GM21576 (cell line): Measurements from ENCODE around the gene PPT2.

Experiments
- ATAC-seq: cut with Tn5 transposase; IDR thresholded peaks from one replicate; pipeline ENCODE4 v1.9.1; 2021; ENCODE audit warnings: mild to moderate bottlenecking, moderate library complexity; ENCODE audit not compliant: unreplicated experiment

PPT2 gene

DNA sequence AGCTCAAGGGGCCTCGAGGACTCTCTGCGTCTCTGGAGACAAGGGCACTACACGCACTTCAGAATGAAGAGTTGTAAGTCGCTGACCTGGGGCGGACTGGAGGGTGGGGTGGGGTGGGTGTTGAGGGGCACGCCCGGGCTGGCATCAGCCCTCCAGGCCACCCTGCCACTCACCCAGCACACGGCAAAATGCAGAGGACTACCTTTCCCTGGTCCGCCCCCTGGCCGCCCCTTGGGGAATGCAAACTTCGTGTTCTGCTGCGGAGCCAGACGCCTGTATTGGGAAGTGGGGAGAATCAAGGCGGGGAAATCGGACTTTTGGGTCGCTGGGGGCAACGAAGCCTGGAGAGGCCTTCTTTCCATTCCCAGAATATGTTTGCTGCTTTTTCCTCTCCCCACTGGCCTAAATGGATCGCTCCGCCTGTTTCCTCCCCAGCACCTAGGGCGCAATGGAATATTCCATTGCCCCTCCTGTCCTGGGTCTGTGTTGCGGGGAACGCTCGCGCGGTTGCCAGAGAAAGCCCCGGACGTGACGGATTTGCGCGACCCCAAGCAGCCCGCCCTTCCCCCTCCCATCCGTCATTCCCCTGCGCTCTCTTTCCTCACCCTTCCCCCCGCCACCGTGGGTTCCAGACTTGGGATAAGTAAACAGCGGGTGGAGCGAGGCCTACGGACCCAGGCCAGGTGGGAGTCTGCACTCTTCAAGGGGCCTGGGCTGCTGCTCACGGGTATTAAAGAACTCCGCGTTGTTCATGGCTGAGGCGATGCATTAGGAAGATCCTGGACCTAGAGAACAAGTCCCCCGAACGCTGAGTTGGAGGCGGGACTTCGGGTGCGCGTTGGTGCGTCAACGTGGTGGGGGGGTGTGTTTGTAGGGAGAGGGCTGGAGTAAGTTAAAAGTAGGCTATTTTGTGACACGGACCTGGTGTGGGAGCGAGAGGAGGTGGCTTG, at the start of gene PPT2:
TSS of gene PPT2 (plus strand) at position 578 of the 950 bp plus-strand sequence. CDS start 454 bp downstream, outside the sequence.
- peak; percentile 22 for ATAC-seq

DNA sequence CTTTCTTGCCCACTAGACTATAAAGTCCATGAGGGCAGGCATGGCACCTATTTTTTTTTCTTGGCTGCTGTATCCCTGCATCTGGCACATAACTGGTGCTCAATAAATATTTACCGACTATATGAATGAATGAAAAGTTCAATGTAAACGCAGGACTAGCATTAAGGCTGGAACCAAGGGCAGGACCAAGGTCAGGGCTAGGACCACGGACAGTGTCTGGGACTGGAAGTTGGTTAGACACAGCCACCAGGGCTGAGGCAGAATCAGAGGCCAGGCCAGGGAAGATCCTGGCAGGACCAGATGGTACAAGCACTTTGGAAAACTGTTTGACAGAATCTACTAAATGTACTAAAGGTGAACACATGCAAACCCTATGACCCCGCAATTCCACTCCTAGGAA, 48.5 kb upstream of the PPT2 start:
- no peak for ATAC-seq

GRCh38 chr6:32107406-32107805, 46.5 kb upstream of the PPT2 start:
- no peak for ATAC-seq

DNA sequence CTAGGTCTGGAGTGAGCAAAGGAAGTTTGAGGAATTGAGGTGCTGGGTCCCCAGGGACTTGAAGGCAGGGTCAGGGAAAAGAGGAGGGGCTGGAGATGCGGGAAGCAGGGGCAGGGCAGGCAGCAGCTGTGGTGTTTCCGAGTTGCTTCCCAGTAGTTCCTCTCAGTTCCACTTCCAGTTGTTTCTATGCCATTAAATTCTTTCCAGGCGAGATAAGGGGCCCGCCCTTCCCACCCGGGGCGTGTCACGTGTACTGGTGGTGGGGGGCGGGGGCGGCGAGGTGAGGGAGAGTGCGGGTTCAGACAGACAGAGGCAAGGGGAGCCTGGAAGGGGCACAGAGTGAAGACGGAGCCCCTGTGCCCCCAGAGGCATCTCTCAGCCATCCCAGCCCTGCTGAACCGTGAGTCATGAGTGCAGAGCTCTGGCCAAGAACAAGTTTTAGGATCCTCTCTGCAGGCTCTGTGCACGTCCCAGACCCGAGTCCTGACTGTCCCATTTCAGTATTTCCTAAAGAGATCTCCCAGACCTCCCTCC, 45.8 kb upstream of the PPT2 start:
- ATAC-seq: no peak

GRCh38 chr6:32108727-32109113, 45.2 kb upstream of the PPT2 start:
- ATAC-seq: no peak

- no peak for ATAC-seq
Observed at GRCh38 chr6:32109114-32109764, 44.7 kb upstream of the PPT2 start, which contains the start of gene TNXB. TSS of gene TNXB (minus strand) at chr6:32109338. CDS start at chr6:32098198, 11,140 bp downstream.

DNA sequence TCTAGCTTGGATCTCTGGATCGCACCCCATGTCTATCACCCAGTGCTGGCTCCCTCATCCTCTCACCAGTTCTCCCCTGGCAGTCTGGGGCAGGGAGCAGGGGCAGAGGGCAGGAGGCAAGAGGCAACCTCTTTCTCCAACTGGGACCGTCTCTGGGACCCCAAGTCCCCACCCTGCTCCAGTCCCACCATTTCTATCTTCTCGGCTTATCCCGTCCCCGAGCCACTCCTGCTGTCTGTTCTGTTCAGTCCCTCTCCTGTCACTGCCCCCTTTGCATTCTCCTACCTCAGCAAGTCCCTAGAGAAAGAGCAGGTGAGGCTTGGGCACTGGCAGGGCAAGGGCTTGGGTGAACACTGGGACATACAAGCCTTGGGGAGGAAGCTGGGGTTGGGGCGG, 44.2 kb upstream of the PPT2 start:
- ATAC-seq: no peak

- no peak for ATAC-seq
Observed at GRCh38 chr6:32110632-32111031, 43.3 kb upstream of the PPT2 start.

- no peak for ATAC-seq
Observed at GRCh38 chr6:32111424-32112066, 42.4 kb upstream of the PPT2 start.

DNA sequence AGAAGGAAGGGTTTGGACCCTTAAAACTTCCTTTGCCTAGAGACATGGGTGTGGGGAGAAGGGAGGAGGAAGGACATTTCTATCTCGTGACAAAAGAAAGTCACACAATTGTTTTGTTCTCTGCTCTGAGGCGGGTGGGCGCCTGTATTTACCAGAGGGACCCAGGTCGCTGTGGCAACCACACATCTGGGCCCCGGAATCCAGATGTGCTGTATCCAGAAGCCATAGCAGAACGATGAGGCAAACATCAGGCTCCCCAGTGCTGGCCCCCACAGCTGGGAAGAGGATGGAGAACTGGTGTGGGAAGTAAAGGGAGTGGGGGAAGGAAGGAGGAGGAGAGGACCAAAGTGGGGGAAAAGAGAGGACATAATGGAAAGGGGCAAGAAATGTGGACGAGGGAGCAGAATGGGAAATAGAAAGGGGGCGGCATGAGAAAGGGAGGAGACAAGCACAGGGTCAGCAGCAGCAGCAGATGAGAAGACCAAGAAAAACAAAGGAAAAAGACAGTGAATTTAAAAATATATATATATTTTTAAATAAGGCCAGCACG, 41.4 kb upstream of the PPT2 start:
- no peak for ATAC-seq

DNA sequence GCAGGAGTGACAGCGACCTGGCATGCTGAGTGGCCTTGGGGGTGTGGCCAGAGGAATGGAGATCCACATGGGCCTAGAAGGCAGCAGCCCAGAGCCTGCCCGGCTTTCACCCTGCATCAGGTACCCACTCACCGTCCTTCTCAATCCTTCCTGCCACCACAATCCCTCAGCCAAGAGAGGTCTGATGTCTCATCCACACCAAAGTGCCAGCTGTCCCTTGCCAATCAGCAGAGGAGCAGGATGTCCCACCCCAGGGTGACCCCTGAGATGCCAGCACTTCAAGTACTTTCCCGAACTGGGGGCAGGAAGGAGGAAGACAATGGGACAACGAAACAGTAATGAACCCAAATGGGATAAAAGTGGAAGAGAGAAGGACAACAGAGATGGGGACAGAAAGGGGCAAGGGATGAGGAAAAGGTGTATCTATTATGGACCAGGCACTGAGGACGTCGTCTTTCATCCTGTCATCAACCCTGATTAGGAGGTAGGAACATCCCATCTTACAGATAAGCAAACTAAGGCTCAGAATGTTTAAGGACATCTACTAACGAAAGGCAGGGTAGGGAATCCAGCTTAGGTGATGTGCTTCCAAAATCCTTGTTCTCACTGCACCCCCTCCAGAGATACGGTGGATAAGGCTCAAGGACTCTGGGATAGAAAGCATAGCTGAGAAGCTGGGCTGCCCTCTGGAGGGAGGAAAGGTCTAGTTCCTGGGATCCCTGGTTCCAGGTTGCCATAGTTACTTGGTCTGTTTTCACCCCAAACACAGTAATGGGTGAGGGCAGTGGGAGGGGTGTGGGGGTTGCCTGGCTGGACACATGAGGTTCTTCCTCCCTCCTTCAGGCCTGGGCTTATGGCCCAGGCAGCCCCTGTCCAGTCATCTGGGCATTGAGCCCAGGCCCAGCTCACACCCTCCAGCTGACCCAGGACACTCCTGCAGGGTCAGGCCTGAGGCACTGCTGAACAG, 40.3 kb upstream of the PPT2 start:
- no peak for ATAC-seq

GRCh38 chr6:32114796-32115195, 39.1 kb upstream of the PPT2 start:
- ATAC-seq: no peak

GRCh38 chr6:32115623-32116022, 38.3 kb upstream of the PPT2 start:
- no peak for ATAC-seq

GRCh38 chr6:32116674-32117073, 37.3 kb upstream of the PPT2 start:
- ATAC-seq: no peak

DNA sequence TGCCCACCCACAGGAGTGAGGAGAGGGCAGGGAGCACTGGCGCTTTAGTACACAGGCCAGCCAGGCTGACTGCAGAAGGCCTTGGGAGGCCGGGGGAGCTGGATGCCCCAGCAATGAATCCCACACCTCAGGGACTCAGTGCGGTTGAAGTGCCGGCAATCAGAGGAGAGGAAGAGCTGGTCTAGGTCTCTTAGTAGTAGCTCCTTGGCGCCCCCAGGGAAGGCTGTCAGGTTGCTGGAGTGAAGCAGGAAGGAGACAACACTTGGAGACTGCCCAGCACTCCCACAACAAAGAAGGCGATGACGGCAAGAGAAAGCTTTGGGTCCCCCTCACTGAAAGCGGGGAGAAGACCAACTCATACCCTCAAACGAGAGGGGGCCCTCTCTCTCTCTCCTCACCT, 36.5 kb upstream of the PPT2 start:
- no peak for ATAC-seq

DNA sequence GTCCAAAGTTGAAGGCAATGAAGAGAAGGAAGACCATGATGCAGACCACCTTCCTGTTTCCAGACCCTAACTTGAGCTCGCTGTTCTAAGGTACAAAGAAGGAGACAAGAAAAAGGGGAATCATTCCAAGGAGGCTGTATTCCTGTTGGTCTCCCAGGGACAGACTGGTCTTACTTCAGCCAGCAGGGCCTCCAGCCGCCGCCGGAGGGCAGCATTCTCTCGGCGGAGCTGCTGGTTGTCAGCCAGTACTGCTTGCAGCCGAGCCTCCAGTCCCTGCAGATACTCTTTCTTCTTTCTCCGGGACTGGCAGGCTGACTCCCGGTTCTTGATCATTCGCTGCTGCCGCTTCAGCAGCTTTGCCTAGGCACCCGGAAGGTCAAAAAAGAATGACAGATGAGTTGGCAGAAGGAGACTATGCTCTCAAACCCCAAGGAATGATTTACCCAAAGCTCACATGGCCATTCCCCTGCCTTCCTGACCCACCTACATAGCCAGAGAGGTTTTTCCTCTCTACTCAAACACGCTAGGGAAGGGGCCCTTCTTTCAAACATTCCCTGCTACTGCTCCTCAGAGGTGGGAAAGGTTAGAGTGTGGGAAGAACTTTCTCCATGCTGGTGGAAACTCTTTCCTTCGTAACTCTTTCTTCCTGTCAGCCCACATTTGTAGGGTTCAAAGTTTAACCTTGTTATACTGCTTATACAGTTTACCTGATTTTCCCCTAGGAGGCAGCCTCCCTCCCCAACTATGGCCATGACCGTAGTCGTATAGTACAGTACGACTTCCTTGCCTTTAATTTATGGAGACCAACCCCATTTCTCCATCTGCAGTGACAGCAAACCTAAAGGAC, 34.9 kb upstream of the PPT2 start:
- no peak for ATAC-seq

DNA sequence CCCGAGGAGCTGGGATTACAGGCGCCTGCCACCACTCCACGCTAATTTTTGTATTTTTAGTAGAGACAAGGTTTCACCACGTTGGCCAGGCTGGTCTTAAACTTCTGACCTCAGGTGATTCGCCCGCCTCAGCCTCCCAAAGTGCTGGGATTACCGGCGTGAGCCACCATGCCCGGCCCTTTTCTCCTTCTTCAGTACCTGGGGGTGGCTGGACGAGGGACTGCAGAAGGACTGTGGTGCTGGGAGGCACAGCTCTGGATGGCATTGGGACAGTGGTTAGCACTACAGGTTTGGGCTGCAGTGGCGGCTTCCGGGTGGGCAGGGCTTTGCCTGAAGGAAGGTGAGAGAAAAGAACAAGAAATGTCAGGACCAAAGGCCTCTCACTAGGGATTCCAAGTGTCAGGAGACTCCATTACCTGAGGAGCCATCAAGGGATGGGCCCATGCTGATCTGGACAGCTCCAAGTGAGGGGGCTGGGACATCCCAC, 33.3 kb upstream of the PPT2 start:
- ATAC-seq: no peak

DNA sequence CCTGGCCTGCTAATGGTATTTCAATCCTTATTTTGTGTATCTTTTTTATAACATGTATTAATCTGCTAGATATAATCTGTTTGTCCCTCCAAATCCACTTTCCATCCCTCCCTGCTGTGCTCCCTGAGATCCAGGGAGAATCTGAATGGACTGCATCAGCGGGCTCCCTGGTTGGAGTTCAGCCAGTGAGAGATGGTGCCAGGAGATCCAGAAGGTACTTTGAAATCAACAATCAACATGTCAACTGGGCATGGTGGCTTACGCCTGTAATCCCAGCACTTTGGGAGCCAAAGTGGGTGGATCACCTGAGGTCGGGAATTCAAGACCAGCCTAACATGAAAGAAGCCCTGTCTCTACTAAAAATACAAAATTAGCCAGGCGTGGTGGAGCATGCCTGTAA, 30.3 kb upstream of the PPT2 start:
- ATAC-seq: no peak

GRCh38 chr6:32126880-32127279, 27.1 kb upstream of the PPT2 start:
- ATAC-seq: no peak
